Stimulated activated effector memory CD8-positive, alpha-beta T cell treated with anti-CD3 and anti-CD28 coated beads, Interleukin-12 subunit alpha, Interleukin-12 subunit beta, amount 100 ng/mL, for 72 hours (primary cell): ENCODE measurements around the gene GALK1.

Experiments used
- ATAC-seq: fragments of 150-1000 bp; cut with Tn5 transposase; 2 replicates; pipeline ENCODE4 v1.10.0; 2021
- DNase-seq, 2 donors: peaks; one replicate each; pipeline ENCODE4 v3.0.0; 2021 to 2022; ENCODE audit warnings: low spot score in 2 of 2
- H3K27ac Mint-ChIP-seq: one replicate; pipeline ENCODE4 v1.8.0; 2022; ENCODE audit warnings: mild to moderate bottlenecking, mixed read lengths
- H3K36me3 Mint-ChIP-seq: one replicate; pipeline ENCODE4 v1.8.0; 2022; ENCODE audit warnings: mild to moderate bottlenecking, mixed read lengths
- H3K4me1 Mint-ChIP-seq: one replicate; pipeline ENCODE4 v1.8.0; 2022; ENCODE audit warnings: mixed read lengths
- H3K4me3 Mint-ChIP-seq: one replicate; pipeline ENCODE4 v1.8.0; 2022; ENCODE audit warnings: mild to moderate bottlenecking, mixed read lengths
- H3K9me3 Mint-ChIP-seq: one replicate; pipeline ENCODE4 v1.8.0; 2022; ENCODE audit warnings: mixed read lengths

The GALK1 gene

GRCh38 chr17:75776386-75777295 is 11.6 kb upstream of the GALK1 start:
- H3K9me3 Mint-ChIP-seq: no peaks in the 10 kb centered on the region
- peak overlapping the region; percentile 99 for H3K27ac Mint-ChIP-seq
- peaks cover 72% of the 10 kb centered on the region for H3K36me3 Mint-ChIP-seq
- peaks cover 39% of the 10 kb centered on the region for H3K4me1 Mint-ChIP-seq
- no peak for ATAC-seq
- DNase-seq: no peak
- H3K4me3 Mint-ChIP-seq: peak overlapping the region; percentile 77

DNA sequence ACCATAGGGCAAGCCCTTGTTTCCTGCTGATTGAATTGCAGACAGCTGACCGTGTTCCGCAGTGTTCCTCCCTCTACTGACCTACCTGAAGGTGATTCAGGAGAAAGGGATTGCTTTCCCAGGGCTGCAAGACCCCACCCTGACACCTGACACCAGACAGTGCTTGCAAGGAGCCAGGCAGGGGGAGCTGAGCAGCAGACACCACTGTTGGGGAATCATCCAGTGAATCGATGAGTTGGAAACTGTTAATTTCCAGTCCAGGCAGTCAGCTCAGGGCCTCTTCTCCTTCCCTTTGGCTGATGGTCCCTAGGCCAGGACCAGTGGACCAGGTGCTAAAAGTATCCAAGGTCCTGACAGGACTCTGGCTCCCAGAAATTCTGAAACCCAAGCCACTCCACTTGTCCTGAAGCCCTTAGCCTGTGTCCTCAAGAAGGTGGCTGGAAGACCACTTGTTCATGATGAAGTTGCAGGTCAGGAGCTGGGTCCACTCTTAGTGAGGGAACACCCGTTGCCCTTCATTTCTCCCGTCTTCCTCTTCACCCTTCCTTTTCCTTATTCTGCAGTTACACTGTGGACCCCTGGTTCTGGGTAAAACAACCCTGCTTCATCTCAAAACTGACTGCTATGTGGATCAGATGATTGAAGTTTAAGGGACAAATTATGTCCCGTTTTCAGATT is 10.1 kb upstream of the GALK1 start:
- Mint-ChIP-seq H3K9me3 (no peaks in the 10 kb centered on the region), H3K36me3 (peaks cover 71% of the 10 kb centered on the region), H3K27ac (peak overlapping the region; percentile 99), H3K4me1 (peaks cover 39% of the 10 kb centered on the region), H3K4me3 (peak overlapping the region; percentile 77)
- DNase-seq (peak in 1 of 2 donors; percentile 71), ATAC-seq (no peak)

DNA sequence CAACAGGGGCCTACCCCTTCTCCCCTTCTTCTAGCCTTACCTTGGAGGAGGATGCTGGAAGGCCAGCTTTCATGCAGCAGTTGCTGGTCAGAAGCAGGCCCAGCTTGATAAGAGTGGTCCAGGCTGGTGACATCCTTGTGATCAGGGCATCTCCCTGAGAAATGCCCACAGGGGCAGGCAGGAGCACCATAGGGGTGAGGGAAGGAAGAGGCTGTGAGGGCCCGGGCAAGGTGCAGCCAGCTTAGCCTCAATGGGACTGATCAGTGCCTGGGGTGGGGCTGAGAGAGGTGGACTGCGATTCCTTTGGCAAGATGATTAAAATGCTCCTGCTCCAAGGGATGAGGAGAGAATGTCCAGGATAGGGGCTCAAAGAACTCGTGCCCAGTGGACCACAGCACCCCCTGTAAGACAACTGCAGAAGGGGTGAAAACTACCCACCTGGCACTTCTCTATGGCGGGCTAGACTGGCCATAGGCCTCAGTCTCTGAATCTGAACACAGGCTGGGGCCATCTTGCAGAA is 9.5 kb upstream of the GALK1 start:
- peaks cover 65% of the 10 kb centered on the region for H3K36me3 Mint-ChIP-seq
- H3K4me3 Mint-ChIP-seq: no peak overlapping the region
- peaks cover 34% of the 10 kb centered on the region for H3K4me1 Mint-ChIP-seq
- no peak for ATAC-seq
- peak overlapping the region; percentile 99 for H3K27ac Mint-ChIP-seq
- no peaks in the 10 kb centered on the region for H3K9me3 Mint-ChIP-seq
- peak in 1 of 2 donors; percentile 68 for DNase-seq

- no peak for ATAC-seq
- Mint-ChIP-seq H3K9me3 (no peaks in the 10 kb centered on the region), H3K4me1 (peaks cover 32% of the 10 kb centered on the region), H3K4me3 (no peak overlapping the region), H3K27ac (peak overlapping the region; percentile 99), H3K36me3 (peaks cover 60% of the 10 kb centered on the region)
- DNase-seq: no peak
Measured at GRCh38 chr17:75773808-75774470, 8.9 kb upstream of the GALK1 start.

GRCh38 chr17:75773121-75773807 is 8.3 kb upstream of the GALK1 start:
- Mint-ChIP-seq H3K27ac (peak overlapping the region; percentile 99), H3K4me3 (no peak overlapping the region), H3K4me1 (peaks cover 27% of the 10 kb centered on the region), H3K9me3 (no peaks in the 10 kb centered on the region), H3K36me3 (peaks cover 53% of the 10 kb centered on the region)
- DNase-seq (no peak), ATAC-seq (no peak)

DNA sequence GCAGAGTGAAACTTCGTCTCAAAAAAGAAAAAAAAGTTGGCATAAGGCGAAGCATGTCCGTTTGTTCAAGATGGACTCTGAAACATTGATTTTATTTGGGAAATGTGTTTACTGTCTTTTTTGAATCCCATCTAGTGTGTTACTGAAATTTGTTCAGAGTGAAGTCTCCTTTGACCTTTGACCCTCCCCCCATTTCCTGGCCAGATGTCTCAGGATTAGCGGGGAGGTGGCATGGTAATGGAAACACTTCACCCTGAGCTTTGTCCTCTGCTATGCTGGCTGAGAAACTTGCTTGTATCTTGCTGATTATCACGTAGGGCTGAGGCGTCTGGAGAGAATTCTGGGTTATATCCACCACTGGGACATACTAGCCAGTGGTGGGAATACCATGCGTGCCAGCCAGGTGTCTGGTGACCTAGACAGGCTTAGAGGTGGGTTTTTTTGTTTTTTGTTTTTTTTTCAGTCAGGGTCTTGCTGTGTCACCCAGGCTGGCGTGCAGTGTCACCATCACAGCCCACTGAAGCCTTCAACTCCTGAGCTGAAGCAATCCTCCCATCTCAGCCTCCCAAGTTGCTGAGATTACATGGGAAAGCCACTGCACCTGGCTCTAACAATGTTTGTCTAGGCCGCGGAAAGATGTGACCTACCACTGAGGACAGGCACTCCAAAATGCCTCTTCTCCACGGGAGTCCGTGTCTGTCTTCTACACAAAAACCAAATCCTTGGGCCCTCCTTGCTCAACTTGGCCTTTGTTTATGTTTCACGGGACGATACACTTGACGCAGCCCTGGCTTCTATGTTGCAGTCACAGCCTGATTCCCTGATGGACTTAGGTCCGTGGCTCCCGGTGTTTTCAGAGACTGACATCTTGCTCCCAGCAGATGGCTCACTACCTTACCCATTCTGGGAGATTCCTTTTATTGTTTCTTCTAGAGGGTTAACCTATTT is 6.6 kb upstream of the GALK1 start:
- peaks cover 11% of the 10 kb centered on the region for H3K4me1 Mint-ChIP-seq
- H3K4me3 Mint-ChIP-seq: no peak overlapping the region
- H3K36me3 Mint-ChIP-seq: peaks cover 36% of the 10 kb centered on the region
- no peak overlapping the region for H3K27ac Mint-ChIP-seq
- ATAC-seq (no peak), DNase-seq (no peak)
- no peaks in the 10 kb centered on the region for H3K9me3 Mint-ChIP-seq

DNA sequence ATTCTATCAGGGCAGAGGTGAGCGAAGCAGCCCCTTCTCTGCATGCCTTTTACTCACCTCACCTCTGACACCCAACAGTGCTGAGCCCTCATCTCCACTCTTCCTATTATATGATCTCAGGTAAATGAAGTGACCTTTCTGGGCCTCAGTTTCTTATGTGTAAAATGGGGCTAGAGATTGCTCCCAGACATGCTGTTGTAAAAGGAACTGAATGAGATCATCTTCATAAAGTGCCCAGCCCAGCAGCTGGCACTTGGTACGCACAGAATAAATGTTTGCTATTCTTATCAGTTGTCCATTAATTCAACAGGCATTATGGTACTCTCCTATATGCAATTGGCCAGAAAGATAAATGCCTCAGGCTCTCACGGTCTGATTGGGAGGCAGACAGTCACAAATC is 4.5 kb upstream of the GALK1 start:
- H3K36me3 Mint-ChIP-seq: peaks cover 16% of the 10 kb centered on the region
- no peak overlapping the region for H3K27ac Mint-ChIP-seq
- ATAC-seq: no peak
- no peaks in the 10 kb centered on the region for H3K9me3 Mint-ChIP-seq
- no peak for DNase-seq
- no peak overlapping the region for H3K4me3 Mint-ChIP-seq
- H3K4me1 Mint-ChIP-seq: no peaks in the 10 kb centered on the region

DNA sequence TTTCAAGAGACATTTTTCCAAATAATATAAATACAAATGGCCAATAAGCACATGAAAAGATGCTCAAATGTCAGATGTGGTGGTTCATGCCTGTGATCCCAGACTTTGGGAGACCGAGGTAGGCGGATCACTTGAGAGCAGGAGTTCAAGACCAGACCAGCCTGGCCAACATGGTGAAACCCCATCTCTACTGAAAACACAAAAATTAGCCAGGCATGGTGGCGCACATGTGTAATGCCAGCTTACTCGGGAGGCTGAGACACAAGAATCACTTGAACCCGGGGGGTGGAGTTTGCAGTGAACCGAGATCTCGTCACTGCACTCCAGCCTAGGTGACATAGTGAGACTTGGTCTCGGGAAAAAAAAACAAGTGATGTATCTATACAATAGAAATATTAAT is 2.9 kb upstream of the GALK1 start:
- no peak overlapping the region for H3K4me3 Mint-ChIP-seq
- peaks cover 5% of the 10 kb centered on the region for H3K36me3 Mint-ChIP-seq

GRCh38 chr17:75765981-75766380 is 989 bp upstream of the GALK1 start:
- H3K27ac Mint-ChIP-seq: no peak overlapping the region
- peaks cover 7% of the 10 kb centered on the region for H3K36me3 Mint-ChIP-seq

More for the DNA sequence above, 2.9 kb upstream of the GALK1 start:
- ATAC-seq (no peak), DNase-seq (no peak)
- peaks cover 5% of the 10 kb centered on the region for H3K4me1 Mint-ChIP-seq
- no peaks in the 10 kb centered on the region for H3K9me3 Mint-ChIP-seq
- no peak overlapping the region for H3K27ac Mint-ChIP-seq

GRCh38 chr17:75764417-75764710 is 628 bp downstream of the GALK1 start:
- no peaks in the 10 kb centered on the region for H3K9me3 Mint-ChIP-seq
- no peak for ATAC-seq
- peak overlapping the region; percentile 76 for H3K4me3 Mint-ChIP-seq

More at GRCh38 chr17:75765981-75766380, 989 bp upstream of the GALK1 start:
- Mint-ChIP-seq H3K4me3 (peak overlapping the region; percentile 76), H3K9me3 (no peaks in the 10 kb centered on the region), H3K4me1 (peaks cover 12% of the 10 kb centered on the region)
- no peak for ATAC-seq
- no peak for DNase-seq

DNA sequence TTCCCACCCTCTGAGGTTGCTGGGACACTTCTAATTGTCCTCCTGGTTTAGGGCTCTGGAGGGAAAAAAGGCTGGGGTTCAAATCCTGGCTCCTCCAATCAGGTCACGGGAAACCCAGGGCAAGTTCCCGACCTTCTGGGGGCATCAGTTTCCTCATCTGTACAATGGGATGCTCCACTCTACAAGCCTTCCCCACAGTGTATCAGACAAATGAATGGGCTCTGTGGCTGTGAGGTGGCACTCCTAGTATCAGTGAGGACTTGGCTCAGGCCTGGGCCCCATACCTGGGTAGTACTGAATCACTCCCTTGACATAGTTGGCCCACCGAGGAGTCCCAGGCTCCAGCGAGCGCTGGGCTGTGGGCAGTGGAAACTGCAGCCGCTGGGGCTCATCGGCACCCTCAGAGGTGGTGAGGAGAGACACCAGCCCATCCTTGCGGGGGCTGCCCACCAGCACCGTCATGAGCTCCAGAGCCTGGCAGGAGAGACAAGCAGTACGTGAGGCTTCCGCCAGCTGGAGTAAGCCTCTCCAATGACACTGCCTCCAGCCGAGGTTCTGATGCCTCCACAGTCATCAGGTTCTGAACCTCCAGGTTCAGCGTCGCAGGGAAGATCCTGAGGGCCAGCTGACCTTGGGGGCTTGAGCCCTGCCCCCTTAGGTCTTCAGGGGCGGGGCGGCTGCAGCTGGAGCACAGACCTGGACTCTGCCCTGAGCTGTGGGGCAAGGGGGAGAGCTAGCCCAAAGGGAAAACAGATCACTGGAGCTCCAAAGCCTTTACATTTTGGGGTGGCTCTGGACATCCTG is 1.2 kb downstream of the GALK1 start:
- H3K36me3 Mint-ChIP-seq: peaks cover 13% of the 10 kb centered on the region
- ATAC-seq (no peak), DNase-seq (no peak)
- peaks cover 12% of the 10 kb centered on the region for H3K4me1 Mint-ChIP-seq
- H3K9me3 Mint-ChIP-seq: no peaks in the 10 kb centered on the region
- H3K4me3 Mint-ChIP-seq: peak overlapping the region; percentile 76
- H3K27ac Mint-ChIP-seq: peak overlapping the region; percentile 87

More at GRCh38 chr17:75764417-75764710, 628 bp downstream of the GALK1 start:
- Mint-ChIP-seq H3K4me1 (peaks cover 12% of the 10 kb centered on the region), H3K27ac (peak overlapping the region; percentile 87), H3K36me3 (peaks cover 8% of the 10 kb centered on the region)
- DNase-seq: no peak

GRCh38 chr17:75763269-75763607 is 1.8 kb downstream of the GALK1 start:
- DNase-seq: no peak
- Mint-ChIP-seq H3K36me3 (peaks cover 13% of the 10 kb centered on the region), H3K9me3 (no peaks in the 10 kb centered on the region), H3K4me3 (peak overlapping the region; percentile 76), H3K27ac (peak overlapping the region; percentile 87), H3K4me1 (peaks cover 12% of the 10 kb centered on the region)
- ATAC-seq: no peak

DNA sequence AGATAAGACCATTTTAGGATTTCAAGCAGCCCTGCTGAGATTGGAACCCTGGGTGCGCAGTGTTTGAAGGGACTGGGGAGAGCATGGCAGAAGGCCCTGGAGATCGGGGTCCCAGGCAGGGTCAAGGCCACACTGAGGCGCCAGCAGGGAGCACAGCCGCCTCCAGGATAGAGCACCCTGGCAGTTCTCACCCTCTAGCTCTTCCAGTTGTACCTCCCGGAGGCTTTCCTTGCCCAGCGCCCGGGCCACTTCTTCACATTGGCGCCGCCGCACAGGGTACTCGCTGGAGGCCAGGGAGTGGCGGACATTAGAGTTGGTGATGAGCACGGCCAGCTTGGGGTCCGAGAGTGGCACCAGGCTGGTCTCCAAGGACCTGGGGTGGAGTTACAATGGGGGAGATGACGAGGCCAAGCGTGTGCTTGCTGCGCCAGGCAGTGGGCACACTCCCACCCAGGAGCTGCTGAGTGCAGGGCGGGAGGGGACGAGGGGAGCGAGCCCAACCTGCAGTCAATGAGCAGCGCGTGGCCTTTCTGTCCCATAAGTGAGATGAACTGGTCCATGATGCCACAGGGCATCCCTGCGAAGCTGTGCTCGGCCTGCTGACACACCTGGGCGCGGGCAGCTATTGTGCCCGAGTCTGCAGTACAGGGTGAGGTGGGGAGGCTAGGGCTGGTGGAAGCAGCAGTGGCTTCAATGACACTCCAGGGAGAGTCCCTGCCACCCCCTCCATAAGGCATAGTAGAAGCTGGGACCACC is 2.3 kb downstream of the GALK1 start:
- peak overlapping the region; percentile 76 for H3K4me3 Mint-ChIP-seq
- H3K9me3 Mint-ChIP-seq: no peaks in the 10 kb centered on the region
- peak overlapping the region; percentile 87 for H3K27ac Mint-ChIP-seq
- ATAC-seq (no peak), DNase-seq (no peak)
- peaks cover 13% of the 10 kb centered on the region for H3K36me3 Mint-ChIP-seq
- H3K4me1 Mint-ChIP-seq: peaks cover 12% of the 10 kb centered on the region
